HG02610 (cell line): Measurements from ENCODE around the gene PRDM10.
"Not testable (repeated sequence)": the region's sequence is repeated elsewhere in the genome, so short reads cannot be mapped to it uniquely, and the experiment has no call there.

Experiments
- ATAC-seq: cut with Tn5 transposase; IDR thresholded peaks from one replicate; pipeline ENCODE4 v1.9.1; 2021; ENCODE audit warnings: mild to moderate bottlenecking, moderate library complexity; ENCODE audit not compliant: unreplicated experiment

The PRDM10 gene, protein sequence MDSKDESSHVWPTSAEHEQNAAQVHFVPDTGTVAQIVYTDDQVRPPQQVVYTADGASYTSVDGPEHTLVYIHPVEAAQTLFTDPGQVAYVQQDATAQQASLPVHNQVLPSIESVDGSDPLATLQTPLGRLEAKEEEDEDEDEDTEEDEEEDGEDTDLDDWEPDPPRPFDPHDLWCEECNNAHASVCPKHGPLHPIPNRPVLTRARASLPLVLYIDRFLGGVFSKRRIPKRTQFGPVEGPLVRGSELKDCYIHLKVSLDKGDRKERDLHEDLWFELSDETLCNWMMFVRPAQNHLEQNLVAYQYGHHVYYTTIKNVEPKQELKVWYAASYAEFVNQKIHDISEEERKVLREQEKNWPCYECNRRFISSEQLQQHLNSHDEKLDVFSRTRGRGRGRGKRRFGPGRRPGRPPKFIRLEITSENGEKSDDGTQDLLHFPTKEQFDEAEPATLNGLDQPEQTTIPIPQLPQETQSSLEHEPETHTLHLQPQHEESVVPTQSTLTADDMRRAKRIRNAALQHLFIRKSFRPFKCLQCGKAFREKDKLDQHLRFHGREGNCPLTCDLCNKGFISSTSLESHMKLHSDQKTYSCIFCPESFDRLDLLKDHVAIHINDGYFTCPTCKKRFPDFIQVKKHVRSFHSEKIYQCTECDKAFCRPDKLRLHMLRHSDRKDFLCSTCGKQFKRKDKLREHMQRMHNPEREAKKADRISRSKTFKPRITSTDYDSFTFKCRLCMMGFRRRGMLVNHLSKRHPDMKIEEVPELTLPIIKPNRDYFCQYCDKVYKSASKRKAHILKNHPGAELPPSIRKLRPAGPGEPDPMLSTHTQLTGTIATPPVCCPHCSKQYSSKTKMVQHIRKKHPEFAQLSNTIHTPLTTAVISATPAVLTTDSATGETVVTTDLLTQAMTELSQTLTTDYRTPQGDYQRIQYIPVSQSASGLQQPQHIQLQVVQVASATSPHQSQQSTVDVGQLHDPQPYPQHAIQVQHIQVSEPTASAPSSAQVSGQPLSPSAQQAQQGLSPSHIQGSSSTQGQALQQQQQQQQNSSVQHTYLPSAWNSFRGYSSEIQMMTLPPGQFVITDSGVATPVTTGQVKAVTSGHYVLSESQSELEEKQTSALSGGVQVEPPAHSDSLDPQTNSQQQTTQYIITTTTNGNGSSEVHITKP

DNA sequence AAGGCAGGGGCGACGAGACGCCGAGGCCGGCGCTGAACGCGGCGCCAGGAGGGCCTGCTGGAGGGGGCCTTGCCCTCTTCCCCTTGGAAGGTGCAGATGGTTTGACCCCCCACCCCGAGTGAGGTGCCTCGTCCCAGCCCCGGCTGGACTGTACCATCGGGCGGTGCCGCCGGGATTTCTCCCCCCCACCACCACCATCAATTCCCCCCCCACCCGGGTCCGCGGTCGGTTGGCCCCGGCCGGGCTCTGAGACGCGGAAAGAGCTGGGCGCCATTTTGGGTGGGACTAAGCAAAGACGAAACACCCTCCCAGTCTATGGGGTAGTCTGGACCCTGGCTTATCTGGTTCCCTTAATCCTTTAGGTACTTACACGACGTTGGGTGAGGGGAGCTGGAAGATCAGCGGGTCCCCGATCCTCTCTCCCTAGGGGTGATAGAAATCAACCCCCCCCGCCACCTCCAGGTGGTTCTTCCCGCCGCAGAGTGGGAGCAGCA, at the start of gene PRDM10:
Gene PRDM10, minus strand, starts transcription at position 484 of the 494 bp plus-strand sequence. CDS start 41,871 bp downstream, outside the sequence.
- peak; percentile 38 for ATAC-seq

DNA sequence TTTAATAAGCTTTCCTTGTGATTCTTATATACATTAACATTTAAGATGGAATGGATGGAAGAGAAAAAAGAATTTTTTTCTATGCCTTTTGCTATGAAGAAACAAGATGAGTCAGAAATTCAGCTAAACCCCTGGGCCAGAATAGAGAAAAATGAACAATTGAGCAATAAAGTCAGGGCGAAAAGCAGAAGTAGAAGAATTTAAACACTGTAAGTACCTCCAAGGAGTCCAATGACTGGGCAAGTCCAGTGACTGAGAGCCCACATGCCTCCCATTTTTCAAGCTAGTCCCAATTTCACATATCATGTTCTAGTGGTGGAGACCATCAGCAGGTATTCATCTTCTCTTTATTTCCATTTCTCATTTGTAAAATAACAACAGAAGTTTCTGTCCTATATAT, 48.4 kb upstream of the PRDM10 start:
- no peak for ATAC-seq

DNA sequence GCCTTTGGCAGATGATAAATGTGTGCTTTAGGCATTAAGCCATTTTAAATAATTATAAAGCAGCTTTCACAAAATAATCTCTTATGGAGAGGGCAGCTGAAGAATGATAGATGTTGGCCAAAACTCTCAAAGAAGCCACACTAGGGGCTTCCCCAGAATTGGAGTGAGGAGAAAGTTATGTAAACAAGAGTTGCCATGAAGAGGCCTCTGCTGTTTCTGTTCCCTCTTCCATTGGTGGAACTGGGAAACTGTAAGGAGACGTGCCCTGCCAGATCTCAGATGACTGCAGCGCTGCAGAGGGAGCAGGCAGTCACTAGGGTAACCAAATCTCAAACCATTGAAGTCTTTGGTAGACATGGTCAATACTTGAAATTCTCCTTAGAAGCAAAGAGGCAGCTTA, 47.6 kb upstream of the PRDM10 start:
- ATAC-seq, result no peak

DNA sequence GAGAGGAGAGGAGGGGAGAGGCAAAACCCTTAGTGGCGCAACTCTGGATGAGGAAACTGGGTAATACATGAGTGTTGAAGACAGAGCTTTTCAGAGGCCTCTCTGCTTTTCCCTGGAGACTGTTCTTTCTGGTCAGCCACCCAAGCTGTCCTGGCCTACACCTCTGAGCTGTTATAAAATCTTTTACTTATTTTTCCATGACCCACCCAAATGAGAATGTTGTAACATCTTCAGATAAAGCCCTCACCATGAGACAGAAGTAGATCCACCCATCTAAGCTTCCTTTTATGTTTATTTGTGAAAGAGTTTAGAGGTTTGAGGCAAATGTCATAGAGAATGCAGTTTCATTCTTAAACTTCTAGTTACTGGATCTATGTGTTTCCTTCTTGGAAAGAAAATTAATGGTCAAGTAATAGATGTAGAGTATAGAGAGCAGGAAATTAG, 46.7 kb upstream of the PRDM10 start:
- no peak for ATAC-seq

DNA sequence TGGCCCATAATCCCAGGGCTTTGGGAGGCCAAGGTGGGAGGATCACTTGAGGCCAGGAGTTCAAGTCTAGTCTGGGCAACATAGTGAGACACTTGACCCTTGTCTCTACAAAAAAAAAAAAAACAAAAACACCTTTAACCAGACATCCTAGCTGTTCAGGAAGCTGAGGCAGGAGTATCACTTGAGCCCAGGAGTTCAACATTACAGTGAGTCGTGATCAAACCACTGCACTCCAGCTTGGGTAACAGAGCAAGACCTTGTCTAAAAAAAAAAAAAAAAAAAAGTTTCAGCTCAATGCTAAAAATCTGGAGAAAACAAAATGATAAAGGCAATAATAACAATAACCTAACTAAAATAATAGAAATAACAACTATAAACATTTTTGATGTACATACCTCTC, 44.5 kb upstream of the PRDM10 start:
- ATAC-seq, result no peak

DNA sequence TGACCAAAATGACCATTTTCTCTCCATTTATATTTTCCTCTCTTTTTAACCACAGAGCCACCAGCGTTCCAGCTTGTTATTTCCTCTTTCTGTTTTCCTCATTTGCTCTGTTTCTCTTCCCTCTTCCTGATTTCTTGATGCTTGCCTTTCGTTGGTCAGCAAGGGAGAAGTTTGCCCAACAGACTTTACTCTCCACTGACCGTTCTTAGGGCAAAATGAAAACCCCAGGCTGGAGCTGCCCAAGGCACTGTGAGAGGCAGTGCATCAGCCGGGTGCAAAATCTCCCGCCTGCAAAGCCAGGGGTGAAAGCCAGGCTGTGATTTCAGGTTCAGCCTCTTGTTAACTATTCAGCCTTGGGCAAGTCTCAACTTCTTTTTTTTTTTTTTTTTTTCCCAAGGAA, 40.9 kb upstream of the PRDM10 start:
- no peak for ATAC-seq

DNA sequence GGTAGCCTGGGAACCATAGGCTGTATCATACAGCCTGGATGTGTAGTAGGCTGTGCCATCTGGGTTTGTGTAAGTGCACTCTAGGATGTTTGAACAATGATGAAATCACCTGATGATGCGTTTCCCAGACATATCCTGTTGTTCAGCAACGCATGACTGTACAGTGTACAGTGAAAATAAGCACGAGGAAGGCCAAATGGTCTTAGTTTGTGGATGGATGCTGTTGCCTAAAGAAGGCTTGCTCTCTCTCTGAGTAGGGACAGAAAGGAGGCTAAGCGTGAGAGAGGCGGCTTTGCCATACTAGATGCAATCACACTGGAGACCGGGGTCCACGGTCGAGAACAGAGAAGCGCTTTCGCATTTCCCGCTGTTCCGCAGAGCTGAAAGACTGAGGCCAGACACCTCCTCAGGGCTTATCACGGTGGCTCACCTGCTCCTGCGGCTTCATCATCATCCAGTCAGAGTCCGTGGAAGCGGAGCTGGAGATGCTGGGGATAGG, 39.5 kb upstream of the PRDM10 start:
- ATAC-seq, result no peak

DNA sequence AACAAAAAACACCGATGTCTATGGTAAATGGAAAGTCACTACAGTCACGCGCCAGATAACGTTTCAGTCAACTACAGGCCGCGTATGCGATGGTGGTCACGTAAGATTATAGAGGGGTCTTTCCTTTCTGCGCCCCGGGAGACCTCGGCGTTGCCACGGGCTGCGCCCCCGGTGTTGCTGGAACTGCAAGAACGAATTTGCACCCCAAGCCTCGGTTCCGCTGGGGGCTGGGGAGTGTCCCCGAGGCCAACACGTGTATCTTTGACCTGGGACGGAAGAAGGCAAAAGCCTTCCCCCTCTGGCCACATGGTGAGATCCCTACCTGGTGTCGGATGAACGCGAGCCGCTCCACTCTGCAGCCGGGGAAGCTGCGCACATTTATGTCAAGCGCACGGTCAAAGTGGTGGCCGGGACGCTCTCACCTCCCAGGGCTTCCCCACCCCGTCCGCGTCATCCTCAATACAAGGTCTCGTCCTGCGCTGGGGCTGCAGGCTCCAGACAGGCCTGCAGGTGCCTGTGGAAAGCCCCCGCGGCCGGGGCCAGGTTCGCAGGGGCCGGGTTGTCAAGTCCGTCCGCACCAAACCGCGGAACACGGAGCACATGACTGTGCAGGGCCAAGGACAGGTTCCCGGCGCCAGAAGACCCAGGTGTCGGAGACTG, 37.8 kb upstream of the PRDM10 start:
- ATAC-seq, result no peak

DNA sequence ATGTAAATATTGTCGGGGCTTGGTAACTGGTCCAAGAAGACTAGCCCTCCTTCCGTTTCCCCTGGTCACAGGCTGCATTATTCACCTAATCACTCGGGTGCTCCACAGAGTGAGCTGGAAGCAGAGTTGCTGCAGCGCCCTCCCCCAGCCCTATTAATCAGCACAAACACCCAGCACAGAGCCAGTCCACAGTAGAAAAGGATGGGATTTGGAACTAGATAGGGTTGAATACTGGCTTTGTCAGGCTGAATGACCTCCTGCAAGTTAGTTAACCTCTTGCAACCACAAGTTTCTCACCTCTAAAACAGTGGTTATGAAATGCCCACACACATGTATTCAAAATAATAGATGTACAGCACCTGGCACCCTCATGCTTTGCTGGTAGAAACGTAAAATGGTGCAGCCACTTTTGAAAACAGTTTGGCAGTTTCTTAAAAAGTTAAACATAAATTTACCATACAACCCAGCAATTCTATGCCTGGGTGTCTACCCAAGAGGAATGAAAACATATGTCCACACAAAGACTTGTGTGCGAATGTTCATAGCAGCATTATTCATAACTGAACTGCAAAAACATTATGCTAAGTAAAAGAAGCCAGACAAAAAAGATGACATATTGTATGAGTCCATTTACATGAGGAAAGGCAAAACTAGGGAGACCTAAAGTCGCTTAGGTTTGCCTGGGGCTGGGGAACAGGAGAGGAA, 35.4 kb upstream of the PRDM10 start:
- no peak for ATAC-seq

DNA sequence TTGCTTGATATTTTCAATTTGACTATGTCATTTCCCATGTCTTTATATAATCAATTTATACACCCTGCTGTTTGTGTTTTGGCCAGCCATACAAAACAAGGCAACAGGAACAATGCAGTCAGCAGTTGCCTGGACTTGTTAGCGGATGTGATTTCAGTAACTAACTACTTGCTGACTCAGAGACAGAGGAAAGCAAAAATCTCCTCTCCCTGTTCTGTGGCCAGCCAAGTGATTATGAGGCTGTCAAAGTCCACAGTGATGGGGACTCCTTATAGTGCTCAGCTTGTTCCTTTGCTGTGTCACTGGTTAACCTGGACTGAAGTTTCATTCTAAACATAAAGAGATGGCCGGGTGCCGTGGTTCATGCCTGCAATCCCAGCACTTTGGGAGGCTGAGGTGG, 34.4 kb upstream of the PRDM10 start:
- no peak for ATAC-seq

DNA sequence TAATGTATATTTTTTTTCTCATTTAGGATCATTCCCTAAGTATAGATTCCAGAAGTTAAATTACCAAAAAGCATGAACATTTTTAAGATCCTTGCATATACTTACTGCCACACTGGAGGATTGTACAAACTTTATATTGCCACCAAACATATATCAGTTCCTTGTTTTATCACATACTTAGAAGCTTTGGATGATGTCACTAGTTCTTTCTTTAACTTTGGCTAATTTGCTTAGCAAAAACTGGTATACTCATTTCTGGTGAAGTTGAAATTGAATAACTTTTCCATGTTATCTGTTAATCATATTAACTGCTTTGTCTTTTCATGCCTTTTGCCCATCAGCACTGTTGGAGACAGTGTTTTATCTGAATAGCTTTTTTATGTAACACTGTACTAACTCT, 31.6 kb upstream of the PRDM10 start:
- ATAC-seq, result no peak

DNA sequence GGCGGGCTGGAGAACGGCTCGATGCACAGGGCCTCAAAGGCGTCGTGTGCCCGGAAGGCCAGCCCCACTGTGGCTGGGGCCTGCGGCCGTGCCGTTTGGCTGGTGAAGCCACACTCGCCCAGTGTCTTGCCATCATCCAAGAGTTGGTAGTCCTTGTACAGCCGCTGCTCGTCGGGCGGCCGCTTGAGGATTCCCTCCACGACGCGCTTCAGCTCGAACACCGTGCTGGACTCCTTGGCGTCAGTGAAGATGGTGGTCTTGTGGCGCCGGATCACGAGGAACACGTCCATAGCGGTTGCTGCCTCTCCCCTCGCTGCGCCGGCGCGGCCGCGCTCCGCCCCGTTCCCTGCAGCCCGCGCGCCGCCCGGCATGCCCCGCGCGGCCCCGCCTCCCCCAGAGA, 30.3 kb upstream of the PRDM10 start:
- ATAC-seq, result no peak

DNA sequence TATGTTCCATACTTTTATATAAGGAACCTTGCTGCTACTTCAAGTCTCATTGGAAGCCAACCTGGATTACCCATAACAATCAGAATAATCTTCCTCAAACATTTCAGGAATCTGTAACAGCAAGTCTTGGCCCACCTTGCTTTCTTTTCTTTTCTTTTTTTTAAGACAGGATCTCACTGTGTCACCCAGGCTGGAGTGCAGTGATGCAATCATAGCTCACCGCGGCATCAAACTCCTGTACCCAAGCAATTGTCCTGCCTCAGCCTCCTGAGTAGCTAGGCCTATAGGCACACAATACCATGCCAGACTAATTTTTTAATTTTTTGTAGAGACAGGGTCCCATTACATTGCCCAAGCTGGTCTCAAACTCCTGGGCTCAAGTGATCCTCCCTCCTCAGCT, 29.3 kb upstream of the PRDM10 start:
- no peak for ATAC-seq

DNA sequence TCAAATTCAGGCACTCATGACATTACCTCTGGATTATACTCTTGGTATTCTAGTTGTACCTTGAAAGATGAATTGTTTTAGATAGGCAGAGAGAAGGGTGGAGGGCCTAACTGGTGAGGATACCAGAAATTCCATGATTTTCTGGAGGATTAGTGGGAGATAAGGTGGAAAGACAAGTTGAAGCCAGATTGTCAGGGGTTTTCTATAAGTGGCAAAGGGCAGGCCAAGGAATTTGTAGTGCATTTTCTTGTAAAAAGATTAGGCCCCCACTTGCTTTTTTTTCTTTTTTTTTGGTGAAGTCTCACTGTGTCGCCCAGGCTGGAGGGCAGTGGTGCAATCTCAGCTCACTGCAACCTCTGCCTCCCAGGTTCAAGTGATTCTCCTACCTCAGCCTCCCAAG, 28.4 kb upstream of the PRDM10 start:
- ATAC-seq, result no peak

DNA sequence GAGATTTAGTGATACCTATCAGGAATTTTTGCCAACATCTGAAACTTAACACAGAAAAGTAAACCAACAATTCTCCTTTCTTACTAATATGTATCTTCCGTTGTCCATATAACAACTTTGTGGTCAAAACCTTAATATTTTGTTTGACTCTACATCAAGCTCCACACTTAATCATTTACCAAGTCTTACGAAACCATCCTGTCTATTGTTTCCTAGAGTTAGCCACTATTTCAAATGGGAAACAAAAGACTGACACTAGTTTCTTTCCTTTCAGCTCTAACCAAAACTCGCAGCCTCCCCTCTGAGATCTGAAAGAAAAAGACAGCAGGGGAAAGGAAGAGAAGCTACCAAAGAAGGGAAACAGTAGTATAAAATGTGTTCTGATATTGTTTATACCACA, 26.5 kb upstream of the PRDM10 start:
- no peak for ATAC-seq

DNA sequence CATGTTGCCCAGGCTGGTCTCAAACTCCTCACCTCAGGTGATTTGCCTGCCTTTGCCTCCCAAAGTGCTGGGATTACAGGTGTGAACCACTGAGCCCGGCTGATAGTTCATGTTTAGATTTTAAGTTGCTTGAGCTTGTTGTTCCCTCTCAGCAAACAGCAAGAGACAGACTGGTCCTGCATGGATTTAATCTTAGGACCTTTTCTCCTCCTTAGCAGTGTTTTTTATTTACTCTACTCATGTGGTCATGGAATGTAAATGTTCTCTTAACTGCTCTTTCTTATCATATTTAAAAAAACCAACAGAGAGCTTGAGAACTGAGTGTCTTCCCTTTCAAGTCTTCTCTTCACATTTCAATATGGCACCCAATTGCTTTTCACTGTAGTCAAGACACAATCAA, 22.7 kb upstream of the PRDM10 start:
- ATAC-seq, result no peak

DNA sequence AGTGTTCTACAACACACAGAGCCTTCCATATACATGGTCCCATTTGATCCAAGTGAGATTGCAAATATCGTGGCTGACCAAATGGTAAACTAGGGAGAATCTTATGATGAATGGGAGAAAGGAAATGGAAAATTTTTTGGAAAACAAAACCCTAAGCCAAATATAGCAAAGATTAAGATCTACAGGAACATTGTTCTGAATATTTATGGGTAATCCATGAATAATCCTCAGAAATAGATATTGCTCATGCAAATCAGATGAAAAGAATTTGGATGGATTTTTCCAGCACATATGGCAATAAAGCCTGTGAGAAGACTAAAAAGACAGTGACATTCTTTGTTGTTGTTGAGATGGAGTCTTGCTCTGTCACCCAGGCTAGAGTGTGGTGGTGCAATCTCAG, 21.7 kb upstream of the PRDM10 start:
- no peak for ATAC-seq

DNA sequence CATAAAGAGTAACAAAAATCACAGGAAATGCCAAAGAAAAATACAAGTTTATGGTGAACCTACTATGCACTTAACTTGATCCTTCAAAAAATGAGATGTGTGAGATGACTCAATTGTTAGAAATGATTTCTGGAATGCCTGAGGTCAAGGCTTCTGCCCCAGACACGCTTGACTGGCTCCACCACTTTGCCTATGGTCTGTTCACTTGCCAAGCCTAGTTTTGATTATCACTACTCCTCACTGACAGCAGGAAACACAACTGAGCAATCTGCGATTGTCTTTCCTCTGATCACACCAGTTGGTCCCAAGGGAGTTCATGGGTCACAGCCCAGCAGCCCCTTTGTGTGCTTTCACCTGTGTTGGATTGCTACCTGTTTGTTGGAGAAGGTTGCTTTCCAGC, 20.6 kb upstream of the PRDM10 start:
- peak; percentile 95 for ATAC-seq

DNA sequence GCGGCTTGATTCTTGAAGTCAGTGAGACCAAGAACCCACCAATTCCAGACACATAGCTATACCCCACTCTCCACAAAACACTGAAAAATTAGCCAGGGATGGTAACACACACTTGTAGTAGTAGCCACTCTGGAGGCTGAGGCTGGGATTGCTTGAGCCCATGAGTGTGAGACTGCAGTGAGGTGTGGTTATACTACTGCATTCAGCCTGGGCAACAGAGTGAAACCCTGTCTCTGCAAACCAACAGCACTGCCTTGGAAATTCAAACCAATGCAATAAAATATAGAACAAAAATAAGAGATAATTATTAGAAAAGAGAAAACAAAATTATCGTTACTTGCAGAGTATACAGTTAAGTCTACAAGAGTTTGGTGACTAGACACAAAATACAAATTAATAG, 20.2 kb upstream of the PRDM10 start:
- peak; percentile 15 for ATAC-seq

DNA sequence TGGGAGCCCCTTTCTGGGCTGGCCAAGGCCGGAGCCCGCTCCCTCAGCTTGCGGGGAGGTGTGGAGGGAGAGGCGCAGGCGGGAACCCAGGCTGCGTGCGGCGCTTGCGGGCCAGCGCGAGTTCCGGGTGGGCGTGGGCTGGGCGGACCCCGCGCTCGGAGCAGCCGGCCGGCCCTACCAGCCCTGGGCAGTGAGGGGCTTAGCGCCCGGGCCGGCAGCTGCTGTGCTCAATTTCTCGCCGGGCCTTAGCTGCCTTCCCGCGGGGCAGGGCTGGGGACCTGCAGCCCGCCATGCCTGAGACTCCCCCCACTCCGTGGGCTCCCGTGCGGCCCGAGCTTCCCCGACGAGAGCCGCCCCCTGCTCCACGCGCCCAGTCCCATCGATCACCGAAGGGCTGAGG, 19.0 kb upstream of the PRDM10 start:
- not testable (repeated sequence) for ATAC-seq
